Uterus (tissue), 4 donors: ENCODE data around the gene CLN5. TPM values are rescaled to one million over a fixed set of nuclear protein-coding genes. Genes with fewer than 3 reads are reported as not detected.
A peak's percentile ranks its signal among the peaks of the same experiment; 100 is the strongest.

Experiments
- DNase-seq, 2 donors: peaks; one replicate each; pipeline ENCODE4 v3.0.0-alpha.2; 2019 to 2020
- H3K27ac ChIP-seq, 2 donors: fragments of 200-600 bp; sonication (generic); 1 replicate in 1 of 2; 2 replicates in 1 of 2; pipeline ENCODE4 v1.5.1; 2016 to 2018
- H3K27me3 ChIP-seq, 2 donors: fragments of 200-600 bp; sonication (generic); one replicate each; pipeline ENCODE4 v1.5.1; 2018 to 2019; ENCODE audit warnings: control low read depth in 1 of 2
- H3K36me3 ChIP-seq, 2 donors: fragments of 200-600 bp; sonication (generic); one replicate each; pipeline ENCODE4 v1.5.1; 2019; ENCODE audit warnings: control low read depth in 1 of 2
- H3K4me1 ChIP-seq, 2 donors: fragments of 200-600 bp; sonication (generic); one replicate each; pipeline ENCODE4 v1.5.1; 2018 to 2019; ENCODE audit warnings: control low read depth in 1 of 2
- H3K4me3 ChIP-seq, 2 donors: fragments of 200-600 bp; sonication (generic); 1 replicate in 1 of 2; 2 replicates in 1 of 2; pipeline ENCODE4 v1.5.1; 2018 to 2019; ENCODE audit warnings: mild to moderate bottlenecking in 1 of 2
- H3K9me3 ChIP-seq, 2 donors: fragments of 200-600 bp; sonication (generic); one replicate each; pipeline ENCODE4 v1.5.1; 2019; ENCODE audit warnings: control low read depth in 1 of 2
- POLR2A ChIP-seq, 2 donors: fragments of 450-650 bp; IDR thresholded peaks; one replicate each; pipeline ENCODE4 v1.6.1; 2016; ENCODE audit warnings: antibody characterized with exemption in 2 of 2, mild to moderate bottlenecking in 1 of 2, moderate library complexity in 1 of 2
- intact Hi-C: fragments of 100-400 bp; cut with DNase I; formaldehyde crosslinking; loops from one replicate; pipeline ENCODE4 v1.15.1; 2023; ENCODE audit warnings: low total_unique reads
- total RNA-seq, 4 donors: library from RNA; depleted of rRNA in 3 of 4; stranded (reverse); fragments of >200 nt in 3 of 4; gene quantifications; one replicate each; pipeline versions ENCODE4 v1.1.0 to v1.2.4, GENCODE V29; 2014 to 2023
- TF ChIP-seq, protein P1 (sequence below), 4 experiments: fragments of 200-600 bp in 2 of 4; fragments of 450-650 bp in 2 of 4; sonication (generic) in 2 of 4; IDR thresholded peaks; one replicate each; pipeline ENCODE4 v1.5.1; 2016 to 2019; ENCODE audit warnings: antibody characterized with exemption in 4 of 4, mild to moderate bottlenecking in 2 of 4, moderate library complexity in 1 of 4
- donor health status: DM: yes; HTN: yes; CAD: no.

Gene CLN5
- total RNA-seq, 4 donors from 2014 or later: 18.2 to 49.8 (median 39.5) TPM

- no peaks in the 10 kb centered on the region for H3K4me1 ChIP-seq
- intact Hi-C loops: no loop called here
- no peak for DNase-seq
- no peak overlapping the region for H3K27ac ChIP-seq
- no peak for TF ChIP-seq POLR2A (IDR thresholded peaks at IDR 0.05)
- TF ChIP-seq, protein P1, sequence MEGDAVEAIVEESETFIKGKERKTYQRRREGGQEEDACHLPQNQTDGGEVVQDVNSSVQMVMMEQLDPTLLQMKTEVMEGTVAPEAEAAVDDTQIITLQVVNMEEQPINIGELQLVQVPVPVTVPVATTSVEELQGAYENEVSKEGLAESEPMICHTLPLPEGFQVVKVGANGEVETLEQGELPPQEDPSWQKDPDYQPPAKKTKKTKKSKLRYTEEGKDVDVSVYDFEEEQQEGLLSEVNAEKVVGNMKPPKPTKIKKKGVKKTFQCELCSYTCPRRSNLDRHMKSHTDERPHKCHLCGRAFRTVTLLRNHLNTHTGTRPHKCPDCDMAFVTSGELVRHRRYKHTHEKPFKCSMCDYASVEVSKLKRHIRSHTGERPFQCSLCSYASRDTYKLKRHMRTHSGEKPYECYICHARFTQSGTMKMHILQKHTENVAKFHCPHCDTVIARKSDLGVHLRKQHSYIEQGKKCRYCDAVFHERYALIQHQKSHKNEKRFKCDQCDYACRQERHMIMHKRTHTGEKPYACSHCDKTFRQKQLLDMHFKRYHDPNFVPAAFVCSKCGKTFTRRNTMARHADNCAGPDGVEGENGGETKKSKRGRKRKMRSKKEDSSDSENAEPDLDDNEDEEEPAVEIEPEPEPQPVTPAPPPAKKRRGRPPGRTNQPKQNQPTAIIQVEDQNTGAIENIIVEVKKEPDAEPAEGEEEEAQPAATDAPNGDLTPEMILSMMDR (IDR thresholded peaks at IDR 0.05): no peak
- H3K4me3 ChIP-seq: no peak overlapping the region
- H3K27me3 ChIP-seq: no peaks in the 10 kb centered on the region
- no peaks in the 10 kb centered on the region for H3K9me3 ChIP-seq
- H3K36me3 ChIP-seq: no peaks in the 10 kb centered on the region
Observed at GRCh38 chr13:77034881-77035280, 43.0 kb downstream of the CLN5 start.

DNA sequence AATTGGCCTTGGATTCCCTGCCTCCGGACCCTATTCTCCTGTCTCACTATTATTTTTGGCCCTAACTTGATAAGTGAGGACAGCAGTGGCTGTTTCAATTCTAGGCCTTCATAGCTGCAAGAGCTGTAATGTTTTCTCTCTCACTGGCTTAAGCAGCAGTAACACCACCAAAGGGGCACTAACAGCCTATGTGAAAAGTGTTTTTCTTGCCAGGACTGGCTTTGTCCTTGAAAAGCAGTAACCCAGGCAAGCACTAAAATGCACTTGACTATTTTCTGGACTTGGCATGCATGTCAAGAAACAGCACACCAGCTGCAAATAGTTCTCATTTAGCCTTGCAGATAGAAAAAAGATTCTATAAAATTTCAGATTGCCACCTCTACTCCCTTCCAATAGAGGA, 44.4 kb downstream of the CLN5 start:
- DNase-seq: no peak

DNA sequence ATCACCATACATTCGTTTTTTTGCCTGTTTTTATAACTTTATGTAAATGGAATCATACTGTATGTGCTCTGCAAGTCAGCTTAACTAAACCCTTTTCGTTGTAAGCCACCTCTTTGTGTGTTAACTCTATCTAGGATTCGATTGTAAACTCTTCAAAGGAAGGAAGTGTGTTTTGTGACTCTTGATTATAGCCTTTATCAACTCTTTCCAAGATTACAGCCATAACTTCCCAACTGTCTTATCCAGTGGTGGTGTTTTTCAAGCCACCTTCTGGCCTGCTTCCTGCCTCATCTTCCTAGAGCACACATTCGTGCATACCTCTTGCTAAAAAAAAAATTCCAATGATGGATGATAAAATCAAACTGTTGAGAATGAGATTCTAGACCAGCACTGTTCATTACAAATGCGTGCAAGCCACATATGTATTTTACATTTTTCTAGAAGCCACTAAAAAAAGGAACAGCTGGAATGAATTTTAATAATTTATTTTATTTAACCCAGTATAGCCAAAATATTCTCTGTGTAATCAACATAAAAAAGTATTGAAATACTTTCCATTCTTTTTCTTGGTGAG, 47.1 kb downstream of the CLN5 start:
- Histone ChIP-seq H3K4me1 (no peaks in the 10 kb centered on the region), H3K9me3 (no peaks in the 10 kb centered on the region), H3K27me3 (no peaks in the 10 kb centered on the region), H3K27ac (no peak overlapping the region), H3K36me3 (no peaks in the 10 kb centered on the region), H3K4me3 (no peak overlapping the region)
- intact Hi-C loops: no loop called here
- DNase-seq: no peak
- TF ChIP-seq, protein P1 (IDR thresholded peaks at IDR 0.05): no peak
- TF ChIP-seq POLR2A (IDR thresholded peaks at IDR 0.05): no peak

More for the DNA sequence above, 44.4 kb downstream of the CLN5 start:
- Histone ChIP-seq H3K4me3 (no peak overlapping the region), H3K27ac (no peak overlapping the region), H3K4me1 (no peaks in the 10 kb centered on the region), H3K9me3 (no peaks in the 10 kb centered on the region), H3K36me3 (no peaks in the 10 kb centered on the region), H3K27me3 (no peaks in the 10 kb centered on the region)
- intact Hi-C loops: no loop called here
- TF ChIP-seq POLR2A (IDR thresholded peaks at IDR 0.05): no peak
- TF ChIP-seq, protein P1 (IDR thresholded peaks at IDR 0.05): no peak

GRCh38 chr13:77040076-77040475, 48.2 kb downstream of the CLN5 start:
- H3K27me3 ChIP-seq: no peaks in the 10 kb centered on the region
- no peaks in the 10 kb centered on the region for H3K4me1 ChIP-seq
- no peak for DNase-seq
- H3K9me3 ChIP-seq: no peaks in the 10 kb centered on the region
- no peak overlapping the region for H3K4me3 ChIP-seq
- H3K27ac ChIP-seq: no peak overlapping the region
- TF ChIP-seq, protein P1 (IDR thresholded peaks at IDR 0.05): no peak
- no peak for TF ChIP-seq POLR2A (IDR thresholded peaks at IDR 0.05)
- intact Hi-C loops: no loop called here
- H3K36me3 ChIP-seq: no peaks in the 10 kb centered on the region

GRCh38 chr13:77040835-77041234, 49.0 kb downstream of the CLN5 start:
- Histone ChIP-seq H3K27me3 (no peaks in the 10 kb centered on the region), H3K27ac (peak overlapping the region in 1 of 2 donors; percentile 2), H3K36me3 (no peaks in the 10 kb centered on the region), H3K4me3 (no peak overlapping the region), H3K4me1 (no peaks in the 10 kb centered on the region), H3K9me3 (no peaks in the 10 kb centered on the region)
- DNase-seq: no peak
- TF ChIP-seq POLR2A (IDR thresholded peaks at IDR 0.05): no peak
- TF ChIP-seq, protein P1 (IDR thresholded peaks at IDR 0.05): no peak
- intact Hi-C loops: no loop called here
